HL-60 (cell line): ENCODE results near the gene ZNF469.

ENCODE experiments used
- GABPA ChIP-seq: IDR thresholded peaks from 2 replicates; pipeline ENCODE4 v1.6.1; 2012; ENCODE audit warnings: low read depth
- POLR2AphosphoS5 ChIP-seq: IDR thresholded peaks from 2 replicates; pipeline ENCODE4 v1.6.1; 2012; ENCODE audit warnings: low read depth
- SPI1 ChIP-seq: IDR thresholded peaks from 2 replicates; pipeline ENCODE4 v1.6.1; 2012; ENCODE audit warnings: low read depth, mild to moderate bottlenecking, borderline replicate concordance
- TF ChIP-seq, protein P1 (sequence below): IDR thresholded peaks from one replicate; pipeline ENCODE4 v1.5.1; 2011; ENCODE audit warnings: low read length, control low read depth, inconsistent platforms; ENCODE audit not compliant: insufficient read depth
- TF ChIP-seq, protein P2 (sequence below): IDR thresholded peaks from 2 replicates; pipeline ENCODE4 v1.6.1; 2012; ENCODE audit warnings: low read depth; ENCODE audit not compliant: insufficient replicate concordance

DNA sequence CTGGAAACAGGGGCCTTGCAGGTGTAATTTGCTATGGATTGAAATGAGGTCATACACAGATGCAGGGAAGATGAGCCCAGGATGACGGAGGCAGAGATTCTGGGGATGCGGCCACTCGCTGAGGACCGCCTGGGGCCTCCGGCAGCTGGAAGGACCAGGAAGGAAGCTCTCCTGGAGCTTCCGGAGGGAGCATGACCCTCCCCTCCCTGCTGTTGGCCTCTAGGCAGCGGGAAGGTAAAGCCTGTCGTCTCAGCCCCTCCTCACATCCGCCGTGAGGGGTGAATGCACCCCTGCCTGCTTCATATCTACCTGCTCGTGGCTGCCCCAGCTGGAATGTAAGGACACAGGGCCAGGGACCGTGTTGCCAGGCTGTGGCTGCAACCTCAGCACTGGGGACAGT is 29.1 kb upstream of the ZNF469 start:
- TF ChIP-seq, protein P1, sequence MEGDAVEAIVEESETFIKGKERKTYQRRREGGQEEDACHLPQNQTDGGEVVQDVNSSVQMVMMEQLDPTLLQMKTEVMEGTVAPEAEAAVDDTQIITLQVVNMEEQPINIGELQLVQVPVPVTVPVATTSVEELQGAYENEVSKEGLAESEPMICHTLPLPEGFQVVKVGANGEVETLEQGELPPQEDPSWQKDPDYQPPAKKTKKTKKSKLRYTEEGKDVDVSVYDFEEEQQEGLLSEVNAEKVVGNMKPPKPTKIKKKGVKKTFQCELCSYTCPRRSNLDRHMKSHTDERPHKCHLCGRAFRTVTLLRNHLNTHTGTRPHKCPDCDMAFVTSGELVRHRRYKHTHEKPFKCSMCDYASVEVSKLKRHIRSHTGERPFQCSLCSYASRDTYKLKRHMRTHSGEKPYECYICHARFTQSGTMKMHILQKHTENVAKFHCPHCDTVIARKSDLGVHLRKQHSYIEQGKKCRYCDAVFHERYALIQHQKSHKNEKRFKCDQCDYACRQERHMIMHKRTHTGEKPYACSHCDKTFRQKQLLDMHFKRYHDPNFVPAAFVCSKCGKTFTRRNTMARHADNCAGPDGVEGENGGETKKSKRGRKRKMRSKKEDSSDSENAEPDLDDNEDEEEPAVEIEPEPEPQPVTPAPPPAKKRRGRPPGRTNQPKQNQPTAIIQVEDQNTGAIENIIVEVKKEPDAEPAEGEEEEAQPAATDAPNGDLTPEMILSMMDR: no peak
- no peak for TF ChIP-seq GABPA
- TF ChIP-seq, protein P2, sequence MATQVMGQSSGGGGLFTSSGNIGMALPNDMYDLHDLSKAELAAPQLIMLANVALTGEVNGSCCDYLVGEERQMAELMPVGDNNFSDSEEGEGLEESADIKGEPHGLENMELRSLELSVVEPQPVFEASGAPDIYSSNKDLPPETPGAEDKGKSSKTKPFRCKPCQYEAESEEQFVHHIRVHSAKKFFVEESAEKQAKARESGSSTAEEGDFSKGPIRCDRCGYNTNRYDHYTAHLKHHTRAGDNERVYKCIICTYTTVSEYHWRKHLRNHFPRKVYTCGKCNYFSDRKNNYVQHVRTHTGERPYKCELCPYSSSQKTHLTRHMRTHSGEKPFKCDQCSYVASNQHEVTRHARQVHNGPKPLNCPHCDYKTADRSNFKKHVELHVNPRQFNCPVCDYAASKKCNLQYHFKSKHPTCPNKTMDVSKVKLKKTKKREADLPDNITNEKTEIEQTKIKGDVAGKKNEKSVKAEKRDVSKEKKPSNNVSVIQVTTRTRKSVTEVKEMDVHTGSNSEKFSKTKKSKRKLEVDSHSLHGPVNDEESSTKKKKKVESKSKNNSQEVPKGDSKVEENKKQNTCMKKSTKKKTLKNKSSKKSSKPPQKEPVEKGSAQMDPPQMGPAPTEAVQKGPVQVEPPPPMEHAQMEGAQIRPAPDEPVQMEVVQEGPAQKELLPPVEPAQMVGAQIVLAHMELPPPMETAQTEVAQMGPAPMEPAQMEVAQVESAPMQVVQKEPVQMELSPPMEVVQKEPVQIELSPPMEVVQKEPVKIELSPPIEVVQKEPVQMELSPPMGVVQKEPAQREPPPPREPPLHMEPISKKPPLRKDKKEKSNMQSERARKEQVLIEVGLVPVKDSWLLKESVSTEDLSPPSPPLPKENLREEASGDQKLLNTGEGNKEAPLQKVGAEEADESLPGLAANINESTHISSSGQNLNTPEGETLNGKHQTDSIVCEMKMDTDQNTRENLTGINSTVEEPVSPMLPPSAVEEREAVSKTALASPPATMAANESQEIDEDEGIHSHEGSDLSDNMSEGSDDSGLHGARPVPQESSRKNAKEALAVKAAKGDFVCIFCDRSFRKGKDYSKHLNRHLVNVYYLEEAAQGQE: no peak
- no peak for TF ChIP-seq POLR2AphosphoS5
- no peak for TF ChIP-seq SPI1
